ENCODE data around the gene PRKG1. TPM values are rescaled to one million over a fixed set of nuclear protein-coding genes. Genes with fewer than 3 reads are reported as not detected.

Gene PRKG1
- total and polyA plus RNA-seq, 2 donors from 2014 or later: 3.6 to 14.8 TPM

GRCh38 chr10:52106899-52107298 lies 1032.6 kb downstream of the PRKG1 start:
- DNase-seq: peak in 2 of 5 donors; percentile 11 to 24
- FAIRE-seq: no peak
- no peak for TF ChIP-seq CTCF (IDR thresholded peaks at IDR 0.05; ENCODE audit: borderline replicate concordance, extremely low read depth, insufficient read depth)
- Histone ChIP-seq H3K27me3 (ENCODE audit: control insufficient read depth, insufficient read depth, low read length) (no peaks in the 10 kb centered on the region), H3K4me3 (ENCODE audit: low read length in 3 of 3) (no peak overlapping the region), H3K27ac (ENCODE audit: low read depth in 2 of 2, low read length in 2 of 2) (no peak overlapping the region), H3K9me3 (ENCODE audit: control insufficient read depth in 2 of 3, insufficient read depth in 1 of 3, low read length in 3 of 3) (no peaks in the 10 kb centered on the region), H3K9ac (ENCODE audit: low read length in 3 of 3) (no peak overlapping the region), H3K36me3 (ENCODE audit: control insufficient read depth in 2 of 3, insufficient read depth in 3 of 3, low read length in 3 of 3) (no peaks in the 10 kb centered on the region), H3K4me1 (ENCODE audit: control insufficient read depth in 2 of 3, insufficient read depth in 2 of 3, low read depth in 1 of 3, low read length in 3 of 3) (no peaks in the 10 kb centered on the region)
- intact Hi-C loops (cut with DNase I): no loop called here

- Histone ChIP-seq H3K36me3 (ENCODE audit: control insufficient read depth in 2 of 3, insufficient read depth in 3 of 3, low read length in 3 of 3) (no peaks in the 10 kb centered on the region), H3K27me3 (ENCODE audit: control insufficient read depth, insufficient read depth, low read length) (no peaks in the 10 kb centered on the region), H3K9me3 (ENCODE audit: control insufficient read depth in 2 of 3, insufficient read depth in 1 of 3, low read length in 3 of 3) (no peaks in the 10 kb centered on the region), H3K4me1 (ENCODE audit: control insufficient read depth in 2 of 3, insufficient read depth in 2 of 3, low read depth in 1 of 3, low read length in 3 of 3) (no peaks in the 10 kb centered on the region), H3K27ac (ENCODE audit: low read depth in 2 of 2, low read length in 2 of 2) (no peak overlapping the region), H3K4me3 (ENCODE audit: low read length in 3 of 3) (no peak overlapping the region), H3K9ac (ENCODE audit: low read length in 3 of 3) (no peak overlapping the region)
- DNase-seq (no peak), FAIRE-seq (no peak)
- intact Hi-C loops (cut with DNase I): no loop called here
- TF ChIP-seq CTCF (IDR thresholded peaks at IDR 0.05; ENCODE audit: borderline replicate concordance, extremely low read depth, insufficient read depth): no peak
These were observed 1033.9 kb downstream of the PRKG1 start for GRCh38 chr10:52108236-52108635.

GRCh38 chr10:52110576-52110975 lies 1036.3 kb downstream of the PRKG1 start:
- Histone ChIP-seq H3K27ac (ENCODE audit: low read depth in 2 of 2, low read length in 2 of 2) (no peak overlapping the region), H3K27me3 (ENCODE audit: control insufficient read depth, insufficient read depth, low read length) (no peaks in the 10 kb centered on the region), H3K4me1 (ENCODE audit: control insufficient read depth in 2 of 3, insufficient read depth in 2 of 3, low read depth in 1 of 3, low read length in 3 of 3) (no peaks in the 10 kb centered on the region), H3K4me3 (ENCODE audit: low read length in 3 of 3) (no peak overlapping the region), H3K36me3 (ENCODE audit: control insufficient read depth in 2 of 3, insufficient read depth in 3 of 3, low read length in 3 of 3) (no peaks in the 10 kb centered on the region), H3K9ac (ENCODE audit: low read length in 3 of 3) (no peak overlapping the region), H3K9me3 (ENCODE audit: control insufficient read depth in 2 of 3, insufficient read depth in 1 of 3, low read length in 3 of 3) (no peaks in the 10 kb centered on the region)
- no peak for DNase-seq
- intact Hi-C loops (cut with DNase I): no loop called here
- no peak for FAIRE-seq
- TF ChIP-seq CTCF (IDR thresholded peaks at IDR 0.05; ENCODE audit: borderline replicate concordance, extremely low read depth, insufficient read depth): no peak
